Activated gamma-delta T cell treated with Interleukin-2 at 50 U/mL for 16 hours (primary cell): Measurements from ENCODE around the gene NCBP1.
"Not testable (repeated sequence)": the region's sequence is repeated elsewhere in the genome, so short reads cannot be mapped to it uniquely, and the experiment has no call there.

Source experiments
- DNase-seq: peaks from one replicate; pipeline ENCODE4 v3.0.0-alpha.2; 2020

Gene NCBP1

DNA sequence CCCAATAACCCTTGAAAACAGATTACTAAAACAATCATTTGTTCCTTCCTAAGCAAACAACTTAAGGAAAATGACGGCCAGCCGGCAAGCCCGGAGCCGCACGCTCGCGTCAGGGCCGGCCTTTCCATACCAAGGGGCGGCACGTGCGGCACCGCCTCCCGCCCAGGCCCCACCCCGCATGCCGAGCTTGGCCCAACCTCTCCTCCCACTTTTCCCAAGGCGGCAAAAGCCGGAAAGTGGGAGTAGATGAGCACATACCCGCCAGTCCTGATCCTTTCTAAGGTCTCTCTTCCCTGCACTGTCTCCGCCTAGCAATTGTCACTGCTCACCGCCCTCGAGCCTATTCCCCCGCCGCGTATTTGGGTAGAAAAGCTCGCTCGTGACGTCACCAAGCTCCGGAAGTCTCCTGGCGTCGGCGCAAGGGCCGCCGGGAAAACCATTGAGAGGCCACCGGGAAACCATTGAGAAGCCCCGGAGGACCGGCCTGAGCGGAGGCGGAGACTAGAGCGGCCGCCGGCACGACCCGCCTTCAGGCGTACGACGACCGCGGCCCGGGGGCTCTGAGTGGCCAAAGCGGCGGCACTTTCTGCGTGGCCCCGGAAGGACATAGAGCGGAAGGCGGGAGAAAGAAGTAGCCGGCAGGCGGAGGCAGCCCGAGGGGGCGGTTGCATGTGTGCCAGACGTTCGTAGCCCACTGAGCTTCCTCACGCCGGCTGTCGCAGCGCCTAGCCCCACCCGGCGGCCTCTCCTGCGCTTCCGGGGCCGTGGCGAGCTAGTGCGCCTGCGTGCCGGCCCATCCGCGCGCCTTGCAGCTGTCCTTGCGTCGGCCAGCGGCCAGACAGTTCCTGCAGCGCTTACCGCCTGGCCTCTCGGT lies at the start of gene NCBP1, which contains the start of gene TSTD2:
TSS of gene NCBP1 (plus strand) at position 837 of the 874 bp plus-strand sequence. CDS start 61 bp downstream, outside the sequence.
TSS of gene TSTD2 (minus strand) at position 384 of the 874 bp plus-strand sequence. CDS start 5,806 bp downstream, outside the sequence.
- DNase-seq: peak; percentile 95

DNA sequence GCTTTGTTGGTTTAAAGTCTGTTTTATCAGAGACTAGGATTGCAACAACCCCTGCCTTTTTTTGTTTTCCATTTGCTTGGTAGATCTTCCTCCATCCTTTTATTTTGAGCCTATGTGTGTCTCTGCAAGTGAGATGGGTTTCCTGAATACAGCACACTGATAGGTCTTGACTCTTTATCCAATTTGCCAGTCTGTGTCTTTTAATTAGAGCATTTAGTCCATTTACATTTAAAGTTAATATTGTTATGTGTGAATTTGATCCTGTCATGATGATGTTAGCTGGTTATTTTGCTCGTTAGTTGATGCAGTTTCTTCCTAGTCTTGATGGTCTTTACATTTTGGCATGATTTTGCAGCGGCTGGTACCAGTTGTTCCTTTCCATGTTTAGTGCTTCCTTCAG lies 48.8 kb upstream of the NCBP1 start:
- not testable (repeated sequence) for DNase-seq

GRCh38 chr9:97586909-97587308 lies 46.7 kb upstream of the NCBP1 start:
- DNase-seq: not testable (repeated sequence)

DNA sequence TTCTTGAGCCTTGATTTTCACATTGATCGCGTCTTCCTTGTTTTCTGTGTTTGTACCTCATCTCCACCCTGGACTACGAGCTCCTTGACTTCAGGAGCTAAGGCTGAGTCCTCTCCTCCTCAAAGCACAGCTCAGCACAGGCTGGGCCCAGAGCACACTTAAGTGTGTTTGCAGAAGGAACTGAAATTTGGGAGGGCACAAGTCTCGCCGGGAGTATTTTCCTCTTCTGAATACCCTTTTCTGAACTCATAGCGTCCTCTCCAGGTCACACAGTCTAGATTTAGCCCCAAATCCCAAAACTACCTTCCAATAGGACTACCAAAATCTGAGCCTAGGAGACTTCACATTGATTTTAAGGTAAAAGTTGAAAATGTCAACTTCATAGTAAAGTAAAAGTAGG lies 42.1 kb upstream of the NCBP1 start:
- DNase-seq: no peak

DNA sequence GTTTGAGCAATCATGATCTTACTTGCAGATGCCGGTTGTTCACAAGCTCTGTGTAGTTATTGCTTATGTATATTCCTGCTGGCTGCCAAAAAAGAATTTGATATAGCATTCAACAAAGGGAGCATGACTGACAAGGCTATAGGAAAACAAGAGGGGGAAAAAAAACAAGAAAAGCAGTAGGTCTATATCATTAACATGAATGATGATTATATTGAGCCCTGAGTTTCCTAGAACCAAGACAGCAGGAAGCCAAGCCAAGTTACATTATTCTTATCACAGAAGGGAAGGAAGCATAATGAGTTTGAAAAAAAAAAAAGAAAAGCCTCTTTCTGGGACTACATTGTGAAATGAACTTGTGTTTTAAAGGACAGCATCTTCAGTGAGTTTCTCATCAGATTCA lies 41.5 kb upstream of the NCBP1 start:
- no peak for DNase-seq

DNA sequence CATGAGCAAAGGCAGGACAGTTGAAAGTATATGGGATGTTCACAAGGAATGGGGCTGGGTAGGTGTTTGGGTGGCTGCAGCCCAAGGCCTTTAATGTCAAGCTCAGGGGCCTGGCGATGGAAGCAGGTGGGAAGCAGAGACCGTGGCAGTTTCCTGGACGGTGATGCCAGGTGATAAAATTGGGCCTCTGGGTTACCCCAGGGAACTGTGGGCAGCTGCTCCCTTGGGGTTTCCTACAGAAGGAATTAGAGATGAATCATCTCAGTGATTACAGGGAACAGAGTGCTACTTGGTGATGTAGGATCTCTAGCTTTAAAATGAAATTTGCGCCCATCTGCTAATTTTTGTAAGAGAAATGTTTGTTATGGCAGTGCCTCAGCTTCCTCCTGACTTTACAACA lies 39.7 kb upstream of the NCBP1 start:
- no peak for DNase-seq

DNA sequence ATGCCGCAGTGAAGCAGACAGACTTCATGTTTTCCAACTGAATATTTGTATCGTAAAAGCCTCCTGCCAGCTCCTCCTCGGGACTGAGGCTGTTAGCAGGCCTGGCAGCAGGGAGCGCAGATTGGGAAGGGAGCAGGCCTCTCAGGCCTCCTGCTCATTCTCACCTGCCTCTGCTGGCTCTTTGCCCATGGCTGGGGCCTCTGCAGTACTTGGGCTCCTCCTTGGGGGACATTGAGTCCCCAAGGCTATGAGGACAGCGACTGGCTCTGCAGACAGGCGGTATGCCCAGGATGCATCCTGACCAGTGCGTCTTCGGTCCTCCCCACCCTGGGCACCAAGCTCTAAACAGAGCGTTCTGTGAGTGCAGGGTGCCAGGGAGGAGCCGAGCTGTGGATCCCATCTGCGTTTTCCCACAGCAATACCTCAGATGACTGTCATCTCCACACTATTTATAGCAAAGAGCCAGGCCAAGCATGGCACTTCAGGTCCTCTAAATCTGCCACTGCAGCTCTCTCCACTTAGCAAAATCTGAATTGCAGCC lies 39.2 kb upstream of the NCBP1 start:
- no peak for DNase-seq

DNA sequence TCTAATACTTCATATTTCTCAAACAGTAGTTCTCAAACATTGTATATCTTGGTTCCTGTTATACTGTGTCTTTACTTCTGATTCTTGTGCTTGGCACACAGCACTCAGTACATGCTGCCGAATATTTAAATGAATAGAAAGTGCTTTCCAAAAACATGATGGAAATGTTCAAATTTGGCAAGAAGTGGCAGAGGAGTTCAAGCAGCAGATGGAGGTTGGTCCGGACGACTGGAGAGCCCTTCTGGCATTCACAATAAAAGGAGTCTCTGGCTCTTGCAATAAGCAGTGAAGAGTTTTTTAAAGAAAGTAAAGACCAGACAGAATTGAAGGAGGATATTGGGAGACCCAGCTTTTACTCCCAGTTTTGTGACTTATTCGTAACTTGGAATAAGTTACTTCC lies 36.7 kb upstream of the NCBP1 start:
- no peak for DNase-seq

DNA sequence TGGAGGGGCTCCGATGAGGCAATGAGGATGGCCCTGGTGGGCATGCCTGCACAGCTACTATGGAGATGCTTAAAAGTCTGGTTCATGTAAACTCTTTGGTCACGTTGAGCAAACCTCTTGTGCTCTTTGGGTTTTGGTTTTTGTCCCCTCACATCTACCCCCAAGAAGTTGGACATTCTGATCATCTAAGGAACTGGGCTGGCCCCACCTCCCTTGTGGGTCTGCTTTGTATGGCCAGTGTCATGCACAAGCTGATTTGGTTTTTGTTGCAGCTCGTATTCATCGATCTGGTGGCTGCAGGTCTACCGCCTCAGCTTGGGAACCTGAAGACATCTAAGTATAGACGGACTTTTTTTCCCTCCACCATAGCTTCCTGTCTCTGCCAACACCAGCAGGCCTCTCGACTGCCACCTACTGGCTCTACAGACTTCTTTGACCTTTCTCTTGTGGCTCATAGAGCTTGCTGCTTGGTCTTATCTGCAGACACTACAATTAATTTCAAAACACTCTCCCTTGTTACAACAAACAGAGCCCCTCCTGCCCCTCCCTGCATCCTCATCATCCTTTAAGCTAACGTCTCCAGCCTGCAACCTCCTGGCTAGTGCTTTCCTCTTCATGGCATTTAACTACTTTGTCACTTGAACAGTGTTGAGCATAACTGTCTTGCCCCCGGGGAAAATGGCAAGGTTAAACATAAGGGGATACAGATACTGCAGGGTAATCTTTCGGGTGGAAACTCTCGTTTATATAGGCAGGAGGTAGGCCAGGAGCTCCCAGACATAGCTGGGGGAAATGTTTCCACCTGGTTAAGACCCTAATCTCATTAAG lies 34.9 kb upstream of the NCBP1 start:
- peak; percentile 68 for DNase-seq

- DNase-seq: no peak
These were observed 34.2 kb upstream of the NCBP1 start for GRCh38 chr9:97599314-97599846.

DNA sequence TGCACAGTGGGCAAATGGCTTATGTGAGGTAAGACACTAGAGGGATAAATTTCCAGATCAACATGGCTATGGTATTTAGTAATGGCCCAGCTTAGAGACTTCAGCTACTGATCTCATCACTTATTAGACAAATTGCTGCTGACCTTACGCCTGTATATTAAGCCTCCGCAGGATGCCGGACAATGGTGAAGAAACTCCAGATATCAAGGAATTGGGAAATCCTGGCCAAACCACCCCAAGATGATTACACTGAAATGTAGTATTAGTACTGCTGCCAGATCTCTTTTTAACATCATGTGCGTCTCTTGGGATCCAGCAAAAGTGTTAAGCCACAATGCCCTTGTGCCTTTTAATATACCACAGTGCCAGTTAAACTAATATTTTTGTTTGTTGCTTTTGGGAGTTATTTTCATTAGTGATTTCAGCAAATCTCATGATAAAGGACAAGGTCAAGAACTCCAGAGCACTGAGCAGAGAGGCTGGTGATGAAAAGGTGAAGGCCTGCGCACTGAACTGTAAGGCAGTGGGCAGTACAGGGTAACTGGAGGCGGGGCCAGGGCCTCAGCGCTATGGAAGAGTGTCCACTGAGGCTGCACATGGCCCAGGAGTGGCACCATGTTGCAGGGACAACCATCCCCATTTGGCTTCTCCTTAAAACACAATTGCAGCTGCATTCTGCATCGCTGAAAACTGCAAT lies 32.9 kb upstream of the NCBP1 start:
- no peak for DNase-seq

DNA sequence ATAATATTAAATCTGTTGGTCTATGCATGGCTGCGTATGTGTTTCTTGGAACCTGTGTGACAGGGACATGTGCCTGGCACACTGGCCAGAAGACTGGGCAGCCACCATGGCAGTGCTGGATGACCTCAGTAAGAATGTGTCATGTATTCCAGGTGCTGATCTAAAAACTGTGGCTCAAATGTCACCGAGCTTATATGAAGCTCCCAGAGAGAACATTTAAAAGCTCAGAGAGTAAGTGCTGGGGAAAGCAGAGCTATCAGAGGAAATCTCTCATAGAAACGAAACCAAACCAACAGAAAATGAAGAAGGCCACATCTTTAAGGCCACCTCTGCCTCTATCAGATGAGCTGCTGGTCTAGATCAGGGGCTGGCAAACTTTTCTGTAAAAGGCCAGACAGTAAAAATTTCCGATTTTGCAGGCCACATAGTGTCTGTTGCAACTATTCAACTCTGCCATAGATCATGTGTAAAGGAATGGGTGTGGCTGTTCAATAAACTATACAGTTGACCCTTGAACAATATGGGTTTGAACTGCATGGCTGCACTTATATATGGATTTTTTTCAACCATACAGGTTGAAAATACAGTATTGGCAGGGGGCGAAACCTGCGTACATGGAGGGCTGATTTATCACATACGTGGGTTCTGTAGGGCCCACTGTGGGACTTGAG lies 32.3 kb upstream of the NCBP1 start:
- DNase-seq: no peak

GRCh38 chr9:97602430-97602829 lies 31.2 kb upstream of the NCBP1 start:
- no peak for DNase-seq

DNA sequence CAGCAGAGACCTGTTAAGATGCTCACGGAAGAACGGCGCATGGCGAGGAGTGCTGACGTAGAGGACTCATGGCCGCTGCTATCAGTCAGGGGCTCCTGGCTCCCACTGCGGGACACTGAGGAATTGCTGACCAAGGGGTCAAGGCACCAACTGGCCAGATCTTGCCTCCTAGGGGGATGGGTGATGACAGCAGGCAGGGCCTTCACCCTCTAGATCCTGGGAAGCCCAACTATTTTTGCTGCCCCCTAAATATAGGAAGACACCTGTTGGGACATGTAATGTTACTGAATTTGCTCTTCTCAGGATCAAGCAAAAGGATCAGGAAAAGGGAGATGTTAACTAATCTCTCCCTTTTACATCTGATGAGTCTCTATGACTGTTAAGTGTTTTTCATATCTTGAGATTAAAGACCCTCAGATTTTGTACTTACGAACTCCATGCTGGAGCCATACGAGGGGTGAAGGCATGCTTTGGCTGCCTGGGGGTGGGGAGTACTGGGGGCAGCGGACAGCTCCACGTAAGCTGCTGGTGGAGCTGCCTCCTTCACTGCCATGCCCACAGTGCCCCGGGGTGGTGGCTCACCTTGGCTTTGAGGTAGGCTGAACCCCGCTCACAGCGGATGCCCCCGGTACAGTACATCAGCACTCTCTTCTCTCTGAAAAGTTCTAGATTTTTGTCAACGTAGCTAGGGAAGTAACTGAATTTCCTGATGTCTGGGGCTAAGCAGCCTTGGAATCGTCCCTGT lies 28.5 kb upstream of the NCBP1 start:
- DNase-seq: no peak

DNA sequence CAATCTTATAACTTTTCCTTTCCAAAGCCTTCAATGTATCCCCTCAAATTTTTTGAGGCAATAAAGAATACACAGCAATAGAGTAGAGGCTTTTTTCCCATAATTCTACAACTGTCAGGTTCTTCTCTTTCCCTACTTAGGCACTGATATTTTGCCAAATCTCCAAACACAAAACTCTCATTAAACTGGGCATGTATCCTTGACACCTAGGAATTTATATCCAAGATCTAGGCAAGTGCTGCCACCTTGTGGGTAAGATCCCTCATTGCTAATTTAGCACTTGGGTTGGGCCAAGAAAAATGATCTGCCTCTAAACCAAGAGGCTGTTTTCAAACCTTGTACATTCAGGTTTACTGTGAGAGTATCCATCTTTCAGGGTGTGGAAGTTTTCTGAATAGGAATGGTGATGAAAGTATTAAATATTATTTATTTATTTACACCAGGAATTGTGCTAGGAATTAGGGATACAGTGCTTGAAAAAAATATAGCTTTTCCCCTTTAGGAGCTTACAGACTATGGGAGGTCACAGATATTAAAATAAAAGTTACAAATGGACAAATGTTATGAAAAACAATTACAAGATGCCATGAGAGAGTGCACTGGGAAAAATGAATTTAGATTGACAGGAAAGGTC lies 18.1 kb upstream of the NCBP1 start:
- peak; percentile 51 for DNase-seq

DNA sequence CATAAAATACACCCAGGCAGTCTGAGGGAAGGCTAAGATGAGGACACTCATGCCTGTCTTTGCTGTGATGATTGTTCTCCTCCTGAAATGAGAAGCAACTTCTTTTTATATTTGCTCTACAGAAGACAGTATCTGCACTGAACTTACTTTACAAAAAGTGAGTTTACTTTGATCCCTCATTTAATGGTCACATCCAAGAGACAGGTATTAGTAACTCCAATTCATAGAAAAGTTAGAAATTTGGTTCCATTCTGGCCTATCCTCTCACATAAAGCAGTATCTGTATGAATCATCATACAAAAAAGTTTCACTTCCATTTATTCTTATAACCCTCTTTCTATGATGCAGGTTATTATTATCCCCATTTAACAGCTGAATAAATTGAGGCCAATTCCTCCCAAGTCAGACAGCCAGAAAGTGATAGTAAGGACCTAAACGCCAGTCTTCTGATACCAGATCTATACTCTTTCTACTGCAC lies 15.6 kb upstream of the NCBP1 start:
- DNase-seq: no peak

- not testable (repeated sequence) for DNase-seq
These were observed 13.6 kb upstream of the NCBP1 start for GRCh38 chr9:97620063-97620462.

DNA sequence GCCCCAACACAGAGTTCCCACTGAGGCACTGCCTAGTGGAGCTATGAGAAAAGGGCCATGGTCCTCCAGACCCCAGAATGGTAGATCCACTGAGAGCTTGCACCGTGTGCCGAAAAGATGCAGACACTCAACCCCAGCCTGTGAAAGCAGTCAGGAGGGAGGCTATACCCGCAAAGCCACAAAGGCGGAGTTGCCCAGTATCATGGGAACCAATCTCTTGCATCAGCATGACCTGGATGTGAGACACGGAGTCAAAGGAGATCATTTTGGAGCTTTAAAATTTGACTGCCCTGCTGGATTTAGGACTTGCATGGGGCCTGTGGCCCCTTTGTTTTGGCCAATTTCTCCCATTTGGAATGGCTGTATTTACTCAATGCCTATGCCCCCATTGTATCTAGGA lies 11.1 kb upstream of the NCBP1 start:
- not testable (repeated sequence) for DNase-seq

- no peak for DNase-seq
These were observed 9.7 kb upstream of the NCBP1 start for GRCh38 chr9:97623946-97624345.

DNA sequence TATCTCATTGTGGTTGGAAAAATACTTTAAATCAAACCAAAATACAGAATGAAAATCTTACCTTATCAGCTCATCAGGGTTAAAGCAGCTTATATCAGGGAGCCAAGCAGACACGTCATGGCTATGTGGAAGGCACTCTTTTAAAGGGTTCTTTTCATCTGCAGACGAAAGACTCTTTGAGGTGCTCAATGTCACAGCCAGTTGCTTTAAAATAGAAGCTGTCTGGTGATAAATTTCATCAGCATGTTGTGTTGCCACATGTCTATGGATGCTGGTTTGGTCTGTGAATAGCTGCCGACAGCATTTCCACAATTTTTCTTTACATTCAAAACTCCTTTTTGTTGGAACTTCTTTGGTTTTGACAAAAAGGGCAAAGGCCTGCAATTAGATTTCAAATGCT lies 8.0 kb upstream of the NCBP1 start:
- DNase-seq: no peak

DNA sequence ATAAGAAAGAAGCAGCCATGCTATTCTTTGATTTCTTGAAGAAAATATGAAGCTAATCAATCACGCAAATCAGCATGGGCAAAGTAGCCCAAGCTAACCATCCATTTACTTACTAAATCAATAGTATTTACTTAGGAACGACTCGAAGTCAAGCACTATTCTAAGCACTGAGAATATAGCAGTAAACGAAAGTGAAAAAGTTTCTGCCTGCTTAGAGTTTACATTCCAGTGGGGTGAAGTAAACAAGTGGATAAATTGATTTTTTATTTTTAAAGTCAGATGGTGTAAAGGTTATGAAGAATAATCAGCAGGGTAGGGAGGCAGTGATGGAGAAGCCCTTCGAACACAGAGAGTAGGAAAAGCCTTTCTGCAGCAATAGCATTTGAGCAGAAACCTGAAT lies 6.0 kb upstream of the NCBP1 start:
- no peak for DNase-seq
